ENCODE data around the gene ATF6.

The ATF6 gene

DNA sequence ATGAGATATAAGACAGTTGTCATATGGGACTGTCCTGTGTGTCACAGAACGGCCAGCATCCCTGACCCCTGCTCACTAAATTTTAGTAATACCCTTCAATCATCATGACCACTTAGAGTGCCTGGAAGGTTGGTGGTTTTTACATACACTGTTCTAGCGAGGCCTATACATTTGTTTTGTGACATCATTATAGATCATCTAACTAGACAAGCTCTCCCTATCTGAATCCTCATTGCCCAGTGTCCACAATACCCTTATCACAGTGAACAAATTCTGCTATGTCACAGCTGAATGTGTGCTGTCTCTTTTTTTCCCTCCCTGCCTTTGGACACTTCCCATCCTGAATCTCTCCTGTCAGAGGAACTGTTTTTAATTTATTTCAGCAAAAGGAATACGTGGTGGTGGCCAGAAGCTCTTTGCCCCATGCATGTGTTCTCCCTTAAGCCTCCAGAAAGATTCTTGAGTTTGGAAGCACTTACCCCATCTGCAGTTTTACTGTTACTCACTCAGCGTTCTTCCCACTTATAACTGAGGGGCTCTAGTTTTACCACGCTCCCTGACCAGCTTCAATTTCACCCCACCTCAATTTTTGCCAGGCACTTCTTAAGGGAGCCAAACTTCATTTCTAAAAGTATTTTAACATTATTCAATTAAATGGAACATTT is 187.3 kb downstream of the ATF6 start:
- no peaks in the 10 kb centered on the region for H3K4me1 ChIP-seq (ENCODE audit: low read length)
- DNase-seq, result no peak
- no peak overlapping the region for H3K27ac ChIP-seq (ENCODE audit: low read length)
- H3K9me2 ChIP-seq (replicated peaks; ENCODE audit: insufficient read depth, low read length), result no peaks in the 10 kb centered on the region
- no peak overlapping the region for H2AFZ ChIP-seq (ENCODE audit: low read length)
- TF ChIP-seq EZH2phosphoT487 (IDR thresholded peaks at IDR 0.05; ENCODE audit: low read length) (no peak), CTCF (IDR thresholded peaks at IDR 0.05; ENCODE audit: low read length) (no peak), EZH2 (optimal IDR thresholded peaks at IDR 0.05; ENCODE audit: low read depth, low read length) (no peak)
- H3K27me3 ChIP-seq (replicated peaks; ENCODE audit: insufficient read depth, low read length), result no peaks in the 10 kb centered on the region
- no peaks in the 10 kb centered on the region for H4K20me1 ChIP-seq (ENCODE audit: insufficient read depth, low read length)
- no peaks in the 10 kb centered on the region for H3K79me2 ChIP-seq (ENCODE audit: low read length)
- H3F3A ChIP-seq (ENCODE audit: insufficient read depth, low read length), result no peaks in the 10 kb centered on the region
- H3K36me3 ChIP-seq (replicated peaks; ENCODE audit: insufficient read depth, low read length), result no peaks in the 10 kb centered on the region
- no peak overlapping the region for H3K4me3 ChIP-seq (ENCODE audit: low read length)
- no peaks in the 10 kb centered on the region for H3K9me3 ChIP-seq (replicated peaks; ENCODE audit: insufficient read depth, low read length)
- H3K9ac ChIP-seq (ENCODE audit: low read length), result no peak overlapping the region
- no peak overlapping the region for H3K4me2 ChIP-seq (ENCODE audit: low read depth, low read length)

GRCh38 chr1:161954050-161954449 is 187.9 kb downstream of the ATF6 start:
- no peak overlapping the region for H3K27ac ChIP-seq (ENCODE audit: low read length)
- no peak overlapping the region for H3K9ac ChIP-seq (ENCODE audit: low read length)
- peaks cover 3% of the 10 kb centered on the region for H3K36me3 ChIP-seq (replicated peaks; ENCODE audit: insufficient read depth, low read length)
- no peaks in the 10 kb centered on the region for H3K9me2 ChIP-seq (replicated peaks; ENCODE audit: insufficient read depth, low read length)
- no peaks in the 10 kb centered on the region for H3K9me3 ChIP-seq (replicated peaks; ENCODE audit: insufficient read depth, low read length)
- H3K4me1 ChIP-seq (ENCODE audit: low read length), result no peaks in the 10 kb centered on the region
- H3F3A ChIP-seq (ENCODE audit: insufficient read depth, low read length), result no peaks in the 10 kb centered on the region
- no peak overlapping the region for H2AFZ ChIP-seq (ENCODE audit: low read length)
- no peak for DNase-seq
- H3K79me2 ChIP-seq (ENCODE audit: low read length), result no peaks in the 10 kb centered on the region
- H4K20me1 ChIP-seq (ENCODE audit: insufficient read depth, low read length), result no peaks in the 10 kb centered on the region
- no peaks in the 10 kb centered on the region for H3K27me3 ChIP-seq (replicated peaks; ENCODE audit: insufficient read depth, low read length)
- no peak for TF ChIP-seq EZH2phosphoT487 (IDR thresholded peaks at IDR 0.05; ENCODE audit: low read length)
- H3K4me3 ChIP-seq (ENCODE audit: low read length), result no peak overlapping the region
- no peak overlapping the region for H3K4me2 ChIP-seq (ENCODE audit: low read depth, low read length)

DNA sequence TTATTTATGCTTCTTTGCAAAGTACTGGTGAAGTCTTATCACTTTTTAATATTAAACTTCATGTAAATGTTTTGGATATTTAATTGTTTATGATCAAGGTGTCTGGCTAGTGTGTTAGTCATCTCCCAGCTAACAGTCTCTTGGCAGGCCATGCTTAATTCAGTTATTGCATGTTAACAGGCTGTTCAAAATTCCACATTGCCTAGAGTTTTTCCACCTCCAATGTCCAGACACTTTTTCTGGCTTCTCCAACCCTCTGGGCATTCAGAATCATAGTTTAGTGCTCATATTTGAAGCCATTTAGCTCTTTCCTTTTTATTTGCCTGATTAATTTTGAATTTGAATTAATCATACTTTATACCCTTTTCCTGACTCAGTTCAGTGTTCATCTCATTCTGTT is 188.3 kb downstream of the ATF6 start:
- no peak overlapping the region for H3K4me2 ChIP-seq (ENCODE audit: low read depth, low read length)
- H4K20me1 ChIP-seq (ENCODE audit: insufficient read depth, low read length), result no peaks in the 10 kb centered on the region
- TF ChIP-seq EZH2phosphoT487 (IDR thresholded peaks at IDR 0.05; ENCODE audit: low read length), result no peak
- H3K79me2 ChIP-seq (ENCODE audit: low read length), result no peaks in the 10 kb centered on the region
- no peaks in the 10 kb centered on the region for H3K4me1 ChIP-seq (ENCODE audit: low read length)
- H3F3A ChIP-seq (ENCODE audit: insufficient read depth, low read length), result no peaks in the 10 kb centered on the region
- H3K9me3 ChIP-seq (replicated peaks; ENCODE audit: insufficient read depth, low read length), result no peaks in the 10 kb centered on the region
- no peak overlapping the region for H2AFZ ChIP-seq (ENCODE audit: low read length)
- DNase-seq, result no peak
- no peak overlapping the region for H3K4me3 ChIP-seq (ENCODE audit: low read length)
- H3K36me3 ChIP-seq (replicated peaks; ENCODE audit: insufficient read depth, low read length), result peaks cover 3% of the 10 kb centered on the region
- H3K9ac ChIP-seq (ENCODE audit: low read length), result no peak overlapping the region
- no peak overlapping the region for H3K27ac ChIP-seq (ENCODE audit: low read length)
- no peaks in the 10 kb centered on the region for H3K9me2 ChIP-seq (replicated peaks; ENCODE audit: insufficient read depth, low read length)
- no peaks in the 10 kb centered on the region for H3K27me3 ChIP-seq (replicated peaks; ENCODE audit: insufficient read depth, low read length)

GRCh38 chr1:161955606-161956005 is 189.5 kb downstream of the ATF6 start:
- no peaks in the 10 kb centered on the region for H3K9me2 ChIP-seq (replicated peaks; ENCODE audit: insufficient read depth, low read length)
- no peak overlapping the region for H3K9ac ChIP-seq (ENCODE audit: low read length)
- no peaks in the 10 kb centered on the region for H3K9me3 ChIP-seq (replicated peaks; ENCODE audit: insufficient read depth, low read length)
- DNase-seq, result no peak
- no peak overlapping the region for H3K4me2 ChIP-seq (ENCODE audit: low read depth, low read length)
- H3F3A ChIP-seq (ENCODE audit: insufficient read depth, low read length), result no peaks in the 10 kb centered on the region
- no peak overlapping the region for H3K4me3 ChIP-seq (ENCODE audit: low read length)
- no peak overlapping the region for H2AFZ ChIP-seq (ENCODE audit: low read length)
- no peaks in the 10 kb centered on the region for H3K4me1 ChIP-seq (ENCODE audit: low read length)
- H4K20me1 ChIP-seq (ENCODE audit: insufficient read depth, low read length), result no peaks in the 10 kb centered on the region
- no peaks in the 10 kb centered on the region for H3K27me3 ChIP-seq (replicated peaks; ENCODE audit: insufficient read depth, low read length)
- TF ChIP-seq EZH2phosphoT487 (IDR thresholded peaks at IDR 0.05; ENCODE audit: low read length), result no peak
- no peak for TF ChIP-seq EZH2 (optimal IDR thresholded peaks at IDR 0.05; ENCODE audit: low read depth, low read length)
- TF ChIP-seq CTCF (IDR thresholded peaks at IDR 0.05; ENCODE audit: low read length), result no peak
- H3K27ac ChIP-seq (ENCODE audit: low read length), result no peak overlapping the region
- no peaks in the 10 kb centered on the region for H3K79me2 ChIP-seq (ENCODE audit: low read length)
- H3K36me3 ChIP-seq (replicated peaks; ENCODE audit: insufficient read depth, low read length), result peaks cover 3% of the 10 kb centered on the region

Measured in MM.1S (cell line).